Kidney (tissue), 14 donors: ENCODE data around the gene ADD2. TPM values are rescaled to one million over a fixed set of nuclear protein-coding genes. Genes with fewer than 3 reads are reported as not detected.

Experiments
- DNase-seq, 5 donors: peaks; one replicate each; pipeline ENCODE4 v3.0.0-alpha.2; 2013 to 2020
- FAIRE-seq: peaks from 2 replicates; lab custom pipeline; 2012; peaks lifted over from hg19 to GRCh38; lab: Jason Lieb, UNC
- H3K27ac ChIP-seq, 2 donors: one replicate each; pipeline ENCODE4 v1.7.0; 2013; ENCODE audit warnings: low read depth in 2 of 2, low read length in 2 of 2, inconsistent platforms in 1 of 2
- H3K27me3 ChIP-seq: one replicate; pipeline ENCODE4 v1.7.1; 2013; ENCODE audit warnings: low read length, inconsistent platforms; ENCODE audit not compliant: control insufficient read depth, insufficient read depth
- H3K36me3 ChIP-seq, 3 donors: one replicate each; pipeline versions ENCODE4 v1.7.0 to v1.7.1; 2013; ENCODE audit warnings: low read length in 3 of 3, control low read depth in 1 of 3, inconsistent platforms in 1 of 3; ENCODE audit not compliant: insufficient read depth in 3 of 3, control insufficient read depth in 2 of 3
- H3K4me1 ChIP-seq, 3 donors: one replicate each; pipeline versions ENCODE4 v1.7.0 to v1.7.1; 2013; ENCODE audit warnings: low read length in 3 of 3, inconsistent platforms in 1 of 3, low read depth in 1 of 3; ENCODE audit not compliant: control insufficient read depth in 2 of 3, insufficient read depth in 2 of 3
- H3K4me3 ChIP-seq, 3 donors: one replicate each; pipeline versions ENCODE4 v1.7.0 to v1.8.1; 2013; ENCODE audit warnings: low read length in 3 of 3, control low read depth in 1 of 3, inconsistent platforms in 1 of 3
- H3K9ac ChIP-seq, 3 donors: one replicate each; pipeline versions ENCODE4 v1.7.0 to v1.7.1; 2013; ENCODE audit warnings: low read length in 3 of 3, control low read depth in 1 of 3, inconsistent platforms in 1 of 3
- H3K9me3 ChIP-seq, 3 donors: one replicate each; pipeline versions ENCODE4 v1.7.0 to v1.7.1; 2013; ENCODE audit warnings: low read length in 3 of 3, control low read depth in 1 of 3, inconsistent platforms in 1 of 3; ENCODE audit not compliant: control insufficient read depth in 2 of 3, insufficient read depth in 1 of 3
- intact Hi-C: fragments of 100-400 bp; cut with DNase I; formaldehyde crosslinking; loops from one replicate; pipeline ENCODE4 v1.11.1; 2022
- polyA plus RNA-seq: library from polyadenylated mRNA; stranded (reverse); fragments of 350-450 nt; fragmentation: Illumina TruSeq; extraction: RNeasy Lipid Tissue Mini Kit (QIAGEN cat#74804); gene quantifications from one replicate; pipeline ENCODE4 v1.2.3, GENCODE V29; 2014; ENCODE audit warnings: low read depth, low replicate concordance; ENCODE audit not compliant: insufficient read depth
- total RNA-seq: library from RNA; stranded (reverse); fragmentation: NEBNext Ultra II Directional; extraction: Animal tissue kit (Norgen Biotek cat#: 25700); gene quantifications from one replicate; pipeline ENCODE4 v1.2.1, GENCODE V29; 2021
- TF ChIP-seq, protein P1 (sequence below): IDR thresholded peaks from 3 replicates; pipeline ENCODE4 v1.5.1; 2012; ENCODE audit warnings: mild to moderate bottlenecking, moderate library complexity, borderline replicate concordance; ENCODE audit not compliant: insufficient read depth; ENCODE audit errors: extremely low read depth
- donor health status: control.
- donor health status: control.
- donor health status: control.
- donor health status: control.
- donor health status: control.
- donor health status: DM: yes; HTN: yes; CAD: no.
- donor health status: Normal renal cell carcinoma (clear cell type).

The ADD2 gene
- total and polyA plus RNA-seq, 2 donors from 2014 or later = 2.9 TPM; not detected in 1

DNA sequence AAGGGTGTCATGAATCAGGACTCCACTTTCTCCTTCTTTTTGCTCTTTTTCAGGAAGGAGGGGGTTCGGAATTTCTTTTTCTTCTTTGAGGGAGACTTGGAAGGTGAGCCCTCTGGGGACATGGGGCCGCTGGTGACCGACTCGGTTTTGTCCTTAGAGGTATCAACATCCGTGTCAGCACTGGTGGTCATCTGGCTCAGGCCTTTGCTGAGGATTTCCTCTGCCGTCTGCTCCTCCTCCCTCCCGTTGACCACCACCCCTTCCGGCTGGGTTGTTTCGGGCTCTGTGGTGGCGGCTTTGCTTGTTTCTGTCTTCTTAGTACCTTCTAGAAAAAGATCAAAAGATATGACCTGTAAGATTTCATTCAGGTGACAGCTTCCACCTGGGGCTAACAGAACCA is 104.6 kb downstream of the ADD2 start:
- no peak overlapping the region for H3K27ac ChIP-seq
- H3K27me3 ChIP-seq = no peaks in the 10 kb centered on the region
- intact Hi-C loops = no loop called here
- H3K9ac ChIP-seq = no peak overlapping the region
- no peaks in the 10 kb centered on the region for H3K9me3 ChIP-seq
- no peaks in the 10 kb centered on the region for H3K4me1 ChIP-seq
- no peak overlapping the region for H3K4me3 ChIP-seq
- TF ChIP-seq, protein P1, sequence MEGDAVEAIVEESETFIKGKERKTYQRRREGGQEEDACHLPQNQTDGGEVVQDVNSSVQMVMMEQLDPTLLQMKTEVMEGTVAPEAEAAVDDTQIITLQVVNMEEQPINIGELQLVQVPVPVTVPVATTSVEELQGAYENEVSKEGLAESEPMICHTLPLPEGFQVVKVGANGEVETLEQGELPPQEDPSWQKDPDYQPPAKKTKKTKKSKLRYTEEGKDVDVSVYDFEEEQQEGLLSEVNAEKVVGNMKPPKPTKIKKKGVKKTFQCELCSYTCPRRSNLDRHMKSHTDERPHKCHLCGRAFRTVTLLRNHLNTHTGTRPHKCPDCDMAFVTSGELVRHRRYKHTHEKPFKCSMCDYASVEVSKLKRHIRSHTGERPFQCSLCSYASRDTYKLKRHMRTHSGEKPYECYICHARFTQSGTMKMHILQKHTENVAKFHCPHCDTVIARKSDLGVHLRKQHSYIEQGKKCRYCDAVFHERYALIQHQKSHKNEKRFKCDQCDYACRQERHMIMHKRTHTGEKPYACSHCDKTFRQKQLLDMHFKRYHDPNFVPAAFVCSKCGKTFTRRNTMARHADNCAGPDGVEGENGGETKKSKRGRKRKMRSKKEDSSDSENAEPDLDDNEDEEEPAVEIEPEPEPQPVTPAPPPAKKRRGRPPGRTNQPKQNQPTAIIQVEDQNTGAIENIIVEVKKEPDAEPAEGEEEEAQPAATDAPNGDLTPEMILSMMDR = no peak
- DNase-seq (no peak), FAIRE-seq (no peak)
- H3K36me3 ChIP-seq = no peaks in the 10 kb centered on the region

DNA sequence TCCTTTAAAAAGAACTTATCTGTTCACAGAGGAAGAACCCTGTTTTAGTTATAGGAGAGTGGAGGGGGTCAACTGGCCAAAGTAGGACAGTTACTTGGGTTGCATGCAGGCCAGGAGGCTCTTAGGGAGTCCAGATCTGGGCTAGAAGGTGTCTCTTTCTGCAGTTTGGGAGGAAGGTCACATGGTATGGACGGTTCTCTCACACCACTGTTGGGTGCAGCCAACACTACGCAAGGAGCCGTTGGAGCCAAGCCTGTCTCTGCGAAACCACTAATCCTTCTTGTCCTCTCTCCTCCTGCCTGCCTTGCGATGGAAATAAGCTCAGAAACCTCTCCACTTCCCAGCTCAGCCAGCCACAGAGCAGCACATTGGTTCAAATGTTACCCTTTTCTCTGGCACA is 108.4 kb downstream of the ADD2 start:
- intact Hi-C loops = no loop called here
- TF ChIP-seq, protein P1 = no peak
- no peaks in the 10 kb centered on the region for H3K36me3 ChIP-seq
- DNase-seq = no peak
- FAIRE-seq = no peak
- H3K27ac ChIP-seq = no peak overlapping the region
- H3K4me3 ChIP-seq = no peak overlapping the region
- H3K9me3 ChIP-seq = no peaks in the 10 kb centered on the region
- H3K27me3 ChIP-seq = no peaks in the 10 kb centered on the region
- no peaks in the 10 kb centered on the region for H3K4me1 ChIP-seq
- no peak overlapping the region for H3K9ac ChIP-seq

DNA sequence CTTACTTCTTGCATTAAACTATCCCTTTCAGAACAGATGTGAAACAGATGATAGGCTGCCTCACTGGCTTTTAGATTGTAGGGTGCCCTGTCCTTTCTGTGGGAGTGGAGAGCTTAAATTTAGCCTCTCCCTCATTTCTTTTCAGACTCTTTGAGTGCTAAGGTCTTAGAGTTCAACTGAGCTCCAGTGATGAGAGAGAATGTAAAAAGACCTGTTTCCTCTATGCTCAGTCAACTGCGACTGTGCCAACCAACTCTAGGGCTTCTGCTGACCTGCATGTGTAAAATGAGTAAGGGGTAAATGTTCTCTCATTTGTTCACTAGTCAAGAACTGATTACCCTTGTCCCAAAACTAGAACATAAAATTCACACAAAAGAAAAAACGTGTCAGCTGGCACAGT is 109.5 kb downstream of the ADD2 start:
- H3K4me1 ChIP-seq = no peaks in the 10 kb centered on the region
- TF ChIP-seq, protein P1 = no peak
- no peak overlapping the region for H3K9ac ChIP-seq
- DNase-seq (peak in 3 of 5 donors; percentile 38 to 76 (median 75)), FAIRE-seq (no peak)
- no peaks in the 10 kb centered on the region for H3K36me3 ChIP-seq
- H3K9me3 ChIP-seq = no peaks in the 10 kb centered on the region
- H3K27me3 ChIP-seq = no peaks in the 10 kb centered on the region
- no peak overlapping the region for H3K27ac ChIP-seq
- intact Hi-C loops = no loop called here
- no peak overlapping the region for H3K4me3 ChIP-seq

DNA sequence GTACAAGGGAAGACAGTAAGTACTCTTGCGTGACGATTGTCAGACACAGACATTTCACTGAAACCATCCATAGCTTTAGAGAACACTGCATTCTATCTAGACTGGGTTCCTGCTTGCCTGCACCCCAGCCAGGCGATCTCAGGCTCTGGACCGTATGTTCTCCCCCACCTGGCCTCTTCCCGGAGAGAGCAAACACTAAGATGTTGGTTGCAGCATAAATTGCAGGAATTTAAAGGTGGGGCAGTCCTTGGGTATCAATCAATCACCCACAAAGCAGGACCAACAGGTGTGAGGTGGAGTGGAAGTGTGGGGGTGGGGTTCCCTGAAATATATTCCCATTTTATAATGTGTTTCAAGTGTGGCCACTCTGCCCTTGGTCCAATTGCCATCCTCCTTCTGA is 110.8 kb downstream of the ADD2 start:
- intact Hi-C loops = no loop called here
- DNase-seq (no peak), FAIRE-seq (no peak)
- Histone ChIP-seq H3K27ac (no peak overlapping the region), H3K4me1 (no peaks in the 10 kb centered on the region), H3K9me3 (no peaks in the 10 kb centered on the region), H3K36me3 (no peaks in the 10 kb centered on the region), H3K9ac (no peak overlapping the region), H3K4me3 (no peak overlapping the region), H3K27me3 (no peaks in the 10 kb centered on the region)
- TF ChIP-seq, protein P1 = no peak
